Measurements from ENCODE around the gene FSIP1. TPM values are rescaled to one million over a fixed set of nuclear protein-coding genes. Genes with fewer than 3 reads are reported as not detected.

The FSIP1 gene
- total RNA-seq, 4 donors from 2014 or later, result 0.38 to 0.91 (median 0.57) TPM; not detected in 1

- TF ChIP-seq, protein P1, sequence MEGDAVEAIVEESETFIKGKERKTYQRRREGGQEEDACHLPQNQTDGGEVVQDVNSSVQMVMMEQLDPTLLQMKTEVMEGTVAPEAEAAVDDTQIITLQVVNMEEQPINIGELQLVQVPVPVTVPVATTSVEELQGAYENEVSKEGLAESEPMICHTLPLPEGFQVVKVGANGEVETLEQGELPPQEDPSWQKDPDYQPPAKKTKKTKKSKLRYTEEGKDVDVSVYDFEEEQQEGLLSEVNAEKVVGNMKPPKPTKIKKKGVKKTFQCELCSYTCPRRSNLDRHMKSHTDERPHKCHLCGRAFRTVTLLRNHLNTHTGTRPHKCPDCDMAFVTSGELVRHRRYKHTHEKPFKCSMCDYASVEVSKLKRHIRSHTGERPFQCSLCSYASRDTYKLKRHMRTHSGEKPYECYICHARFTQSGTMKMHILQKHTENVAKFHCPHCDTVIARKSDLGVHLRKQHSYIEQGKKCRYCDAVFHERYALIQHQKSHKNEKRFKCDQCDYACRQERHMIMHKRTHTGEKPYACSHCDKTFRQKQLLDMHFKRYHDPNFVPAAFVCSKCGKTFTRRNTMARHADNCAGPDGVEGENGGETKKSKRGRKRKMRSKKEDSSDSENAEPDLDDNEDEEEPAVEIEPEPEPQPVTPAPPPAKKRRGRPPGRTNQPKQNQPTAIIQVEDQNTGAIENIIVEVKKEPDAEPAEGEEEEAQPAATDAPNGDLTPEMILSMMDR (IDR thresholded peaks at IDR 0.05), result no peak
- TF ChIP-seq POLR2A (IDR thresholded peaks at IDR 0.05), result no peak
- no peak for DNase-seq
- Histone ChIP-seq H3K9me3 (no peaks in the 10 kb centered on the region), H3K27ac (no peak overlapping the region), H3K27me3 (no peaks in the 10 kb centered on the region), H3K4me1 (no peaks in the 10 kb centered on the region), H3K4me3 (no peak overlapping the region), H3K36me3 (no peaks in the 10 kb centered on the region)
- WGBS, 2 donors, result 85 to 92% methylated on average over 5 to 6 of the region's 6 CpGs
- intact Hi-C loops (cut with DNase I), result no loop called here
These were observed 110.5 kb downstream of the FSIP1 start for GRCh38 chr15:39672184-39672583.

DNA sequence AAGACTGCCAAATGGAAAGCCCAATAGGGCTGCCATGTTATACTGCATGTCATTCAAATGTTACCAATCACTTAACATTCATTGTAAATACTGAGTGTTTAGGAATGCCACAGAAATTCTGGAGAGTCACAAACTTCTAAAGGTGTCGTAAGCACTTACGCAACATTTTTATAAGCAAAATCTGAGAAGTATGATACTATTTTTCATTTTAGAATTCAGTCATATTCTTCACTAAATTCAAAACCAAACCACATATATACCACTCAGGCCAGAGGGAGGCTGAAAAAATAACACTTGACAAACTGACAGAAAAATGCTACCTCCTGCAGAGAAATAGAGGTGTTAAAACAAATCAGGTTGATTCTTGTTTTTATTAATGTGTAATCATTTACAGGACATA is 112.0 kb downstream of the FSIP1 start:
- H3K9me3 ChIP-seq, result no peaks in the 10 kb centered on the region
- WGBS, 2 donors, result 93 to 96% methylated on average over 2 of the region's 2 CpGs
- H3K27me3 ChIP-seq, result no peaks in the 10 kb centered on the region
- DNase-seq, result no peak
- no peak overlapping the region for H3K27ac ChIP-seq
- no peak overlapping the region for H3K4me3 ChIP-seq
- no peaks in the 10 kb centered on the region for H3K36me3 ChIP-seq
- no peaks in the 10 kb centered on the region for H3K4me1 ChIP-seq
- intact Hi-C loops (cut with DNase I), result no loop called here
- TF ChIP-seq, protein P1 (IDR thresholded peaks at IDR 0.05), result no peak
- TF ChIP-seq POLR2A (IDR thresholded peaks at IDR 0.05), result no peak

DNA sequence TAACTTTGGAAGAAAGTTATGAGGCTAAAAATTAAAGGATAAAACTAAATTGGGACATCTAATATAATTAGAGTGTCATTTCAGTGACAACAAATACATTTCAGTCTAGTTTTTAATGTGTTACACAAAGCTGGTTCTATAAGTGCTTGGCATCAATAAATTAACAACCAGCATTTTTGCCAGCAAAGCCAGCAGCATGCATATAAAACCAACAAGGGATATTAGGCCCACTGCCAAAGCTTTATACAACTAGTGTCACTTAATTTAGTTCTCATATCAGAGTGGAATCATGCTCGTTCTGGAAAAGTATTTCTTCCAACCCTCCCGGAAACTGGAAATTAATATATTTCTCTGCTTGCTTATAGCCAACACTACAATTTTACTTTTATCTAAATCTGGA is 113.0 kb downstream of the FSIP1 start:
- no peak for DNase-seq
- Histone ChIP-seq H3K36me3 (no peaks in the 10 kb centered on the region), H3K9me3 (no peaks in the 10 kb centered on the region), H3K4me1 (no peaks in the 10 kb centered on the region), H3K27me3 (no peaks in the 10 kb centered on the region), H3K27ac (no peak overlapping the region), H3K4me3 (no peak overlapping the region)
- intact Hi-C loops (cut with DNase I), result no loop called here
- WGBS, 2 donors, result 66 to 76% methylated on average over 2 of the region's 2 CpGs
- TF ChIP-seq, protein P1 (IDR thresholded peaks at IDR 0.05), result no peak
- TF ChIP-seq POLR2A (IDR thresholded peaks at IDR 0.05), result no peak

DNA sequence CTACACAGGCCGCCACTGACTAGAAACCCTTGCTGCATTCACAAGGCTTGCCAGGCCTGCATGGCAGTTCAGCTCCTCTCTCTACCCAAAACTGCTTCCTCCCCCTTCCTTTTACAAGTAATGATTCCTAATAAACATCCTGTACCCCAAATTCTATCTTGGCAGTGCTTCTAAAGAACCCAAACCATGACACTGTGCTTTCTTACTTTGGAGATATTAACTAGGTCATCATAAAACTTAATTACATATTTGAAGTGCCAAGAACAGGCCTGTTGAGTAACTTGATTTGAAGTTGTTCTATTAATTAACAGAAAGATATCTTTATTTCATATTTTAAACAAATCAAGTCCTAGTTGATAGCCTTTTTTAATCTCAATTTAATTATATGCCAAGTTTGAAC is 113.4 kb downstream of the FSIP1 start:
- 0 to 13% methylated on average over 1 of the region's 1 CpG for WGBS, 2 donors
- no peak overlapping the region for H3K27ac ChIP-seq
- TF ChIP-seq POLR2A (IDR thresholded peaks at IDR 0.05), result no peak
- TF ChIP-seq, protein P1 (IDR thresholded peaks at IDR 0.05), result no peak

DNA sequence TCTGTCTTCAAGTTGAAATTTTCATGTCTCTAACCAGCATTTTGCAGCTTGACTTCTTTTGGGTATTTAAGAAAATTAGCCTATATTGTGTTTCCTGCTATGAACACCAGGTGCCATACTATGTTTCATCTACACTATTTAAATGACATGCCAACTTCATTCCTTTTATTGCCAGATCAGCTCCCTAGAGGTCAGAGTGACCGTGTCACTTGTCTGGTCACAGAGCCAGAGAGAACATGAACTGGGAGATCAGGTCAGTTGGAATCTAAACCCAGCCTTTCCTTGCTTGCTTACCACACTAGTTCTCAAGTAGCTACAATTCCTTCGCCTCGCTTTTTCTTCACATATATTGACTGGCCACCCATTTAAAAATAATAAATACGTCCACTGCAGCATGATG is 114.2 kb downstream of the FSIP1 start:
- Histone ChIP-seq H3K9me3 (no peaks in the 10 kb centered on the region), H3K4me1 (no peaks in the 10 kb centered on the region), H3K4me3 (no peak overlapping the region), H3K27ac (no peak overlapping the region), H3K27me3 (no peaks in the 10 kb centered on the region), H3K36me3 (no peaks in the 10 kb centered on the region)
- TF ChIP-seq, protein P1 (IDR thresholded peaks at IDR 0.05), result no peak
- TF ChIP-seq POLR2A (IDR thresholded peaks at IDR 0.05), result no peak
- WGBS, 2 donors, result 89 to 90% methylated on average over 4 of the region's 4 CpGs
- DNase-seq, result no peak
- intact Hi-C loops (cut with DNase I), result no loop called here

More for the DNA sequence above, 113.4 kb downstream of the FSIP1 start:
- H3K9me3 ChIP-seq, result no peaks in the 10 kb centered on the region
- no peaks in the 10 kb centered on the region for H3K27me3 ChIP-seq
- H3K4me1 ChIP-seq, result no peaks in the 10 kb centered on the region
- no peak overlapping the region for H3K4me3 ChIP-seq
- no peaks in the 10 kb centered on the region for H3K36me3 ChIP-seq
- intact Hi-C loops (cut with DNase I), result no loop called here
- DNase-seq, result no peak
